Measurements from ENCODE around the gene SBSN.
"Not testable (repeated sequence)": the region's sequence is repeated elsewhere in the genome, so short reads cannot be mapped to it uniquely, and the experiment has no call there.

The SBSN gene

DNA sequence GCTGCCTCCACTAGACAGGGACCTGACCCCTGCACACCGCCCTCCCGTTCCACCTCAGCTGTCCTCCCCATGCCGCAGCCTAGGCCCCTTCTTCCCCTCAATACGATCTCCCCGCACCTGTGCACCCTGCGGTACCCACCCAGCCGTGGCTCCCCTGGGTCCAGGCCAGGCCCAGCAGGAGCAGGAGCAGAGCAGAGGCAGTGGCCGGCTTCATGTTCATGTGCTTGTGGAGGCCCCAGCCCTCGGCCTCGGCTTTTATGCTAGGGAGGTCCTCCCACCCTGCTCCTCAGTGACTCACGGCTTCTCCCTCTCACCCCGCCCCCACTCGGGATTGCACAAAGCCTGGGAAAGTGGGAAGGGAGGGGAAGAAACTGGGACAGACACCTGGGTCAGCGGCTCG is 26.4 kb downstream of the SBSN start:
- no peak for DNase-seq

DNA sequence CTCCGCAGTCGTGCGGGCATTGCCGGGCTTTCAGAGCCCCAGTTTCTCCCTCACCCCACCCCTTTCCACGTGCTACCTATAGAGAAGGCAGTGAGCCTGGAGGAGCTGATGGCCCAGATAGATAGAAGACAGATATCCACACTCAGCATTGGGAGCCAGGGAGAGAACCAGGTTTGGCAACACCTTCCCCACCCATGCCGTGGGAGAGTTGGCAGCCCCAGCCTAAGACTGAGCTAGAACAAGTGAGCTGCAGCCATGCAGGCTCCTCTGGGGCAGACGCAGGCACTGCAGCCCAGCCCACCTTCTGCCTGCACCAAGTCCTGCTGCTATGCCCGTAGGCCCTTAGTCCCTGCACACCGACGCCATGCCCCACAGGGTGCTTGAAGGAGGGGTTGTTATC is 27.5 kb downstream of the SBSN start:
- DNase-seq = no peak

DNA sequence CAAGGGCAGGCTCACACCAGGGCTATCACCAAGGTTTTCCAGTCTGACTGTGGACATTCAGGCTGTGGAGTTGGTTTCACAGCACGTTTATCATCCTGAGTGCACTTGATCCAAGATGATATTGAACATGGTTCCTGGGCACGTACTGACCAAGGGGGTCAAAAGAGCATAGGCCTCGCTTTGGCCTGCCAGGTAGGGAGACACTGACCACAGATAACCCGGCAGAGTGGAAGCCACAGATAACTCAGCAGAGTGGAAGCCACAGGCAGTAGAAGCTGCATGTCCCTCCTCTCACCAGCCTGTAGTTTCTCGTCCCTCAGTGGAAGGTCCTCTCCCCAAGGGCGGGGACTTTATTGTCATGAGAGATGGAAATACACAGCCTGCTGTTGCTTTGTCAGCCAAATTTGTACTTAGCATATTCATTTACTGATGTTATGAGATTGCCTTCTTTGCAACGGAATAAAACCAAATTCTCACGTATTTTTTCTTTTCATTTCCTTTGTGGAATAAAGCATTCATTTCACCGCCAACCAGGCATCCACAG is 29.1 kb downstream of the SBSN start:
- no peak for DNase-seq

DNA sequence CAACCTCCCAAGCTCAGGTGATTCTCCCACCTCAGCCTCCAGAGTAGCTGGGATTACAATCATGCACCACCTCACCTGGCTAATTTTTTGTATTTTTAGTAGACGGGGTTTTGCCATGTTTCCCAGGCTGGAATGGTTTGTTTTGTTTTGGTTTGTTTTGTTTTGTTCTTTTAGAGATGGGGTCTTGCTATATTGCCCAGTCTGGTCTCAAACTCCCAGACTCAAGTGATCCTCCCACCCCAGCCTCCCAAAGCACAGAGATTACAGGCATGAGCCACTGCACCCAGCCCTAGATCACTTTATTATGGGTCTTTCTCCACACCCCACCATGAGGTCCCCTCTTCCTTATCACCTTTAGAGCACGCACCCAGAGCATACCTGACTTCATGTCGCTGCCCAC is 29.9 kb downstream of the SBSN start:
- no peak for DNase-seq

DNA sequence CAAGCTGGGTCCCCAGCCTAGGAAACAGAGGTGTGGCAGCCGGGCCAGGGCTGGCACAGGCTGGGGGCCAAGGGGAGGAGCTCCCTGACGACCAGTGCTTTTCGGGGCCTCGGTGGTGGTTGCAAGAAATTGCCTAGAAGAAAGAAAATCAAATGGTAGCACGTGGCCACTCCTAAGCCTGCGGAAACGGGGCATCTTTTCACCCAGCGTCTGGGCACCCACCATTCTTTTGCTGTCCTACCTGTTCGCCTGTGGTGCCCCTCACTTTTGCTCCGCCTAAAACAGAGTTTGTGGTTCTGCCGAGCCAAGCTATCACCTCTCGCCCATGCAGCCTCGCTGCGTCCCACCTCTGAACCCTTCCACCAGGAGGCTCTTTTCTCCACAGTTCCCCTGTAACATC is 30.7 kb downstream of the SBSN start:
- no peak for DNase-seq

DNA sequence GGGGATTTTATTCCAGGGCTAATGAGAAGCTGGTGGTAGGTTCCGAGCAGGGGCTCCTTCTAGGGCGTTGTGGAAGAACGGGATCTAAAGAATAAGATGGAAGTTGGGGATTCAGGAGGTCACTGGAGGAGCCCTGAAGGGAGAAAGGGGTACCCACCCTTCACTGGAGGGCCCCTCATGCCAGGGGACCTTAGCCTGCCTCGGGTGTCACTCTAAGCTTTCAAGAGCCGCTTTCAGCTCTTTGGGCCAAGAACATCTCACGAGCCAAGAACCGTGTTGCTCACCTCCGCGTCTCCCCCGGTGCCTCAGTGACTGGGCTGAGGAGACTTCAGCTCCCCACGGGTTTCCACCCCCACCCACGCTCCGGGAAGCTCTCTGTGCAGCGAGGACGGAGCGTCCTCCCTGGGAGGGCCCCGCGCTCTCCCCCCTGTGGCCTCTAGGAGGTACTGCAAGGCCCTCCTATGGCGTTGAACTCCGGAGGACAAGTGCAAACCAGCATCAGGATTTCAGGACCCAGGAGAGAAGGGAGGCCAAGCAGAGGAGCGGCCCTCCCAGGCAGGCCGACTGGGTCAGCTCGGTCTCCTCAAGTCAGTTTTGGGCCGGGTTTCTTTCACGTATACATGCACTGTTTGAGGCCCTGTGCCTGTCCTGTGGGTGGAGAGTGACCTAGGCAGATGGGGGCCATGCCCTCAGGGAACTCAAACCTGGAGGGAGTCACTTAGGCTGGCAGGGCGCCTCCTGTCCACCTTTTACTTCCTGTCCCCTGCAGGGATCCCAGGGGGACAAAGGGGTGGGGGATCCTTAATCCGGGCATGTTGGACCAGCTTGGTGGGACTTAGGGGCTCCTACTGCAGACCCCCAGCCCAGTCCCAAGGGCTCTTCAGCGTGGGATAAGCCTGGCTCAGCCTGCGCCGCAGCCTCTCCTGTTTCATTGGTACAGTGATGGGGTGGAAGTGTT is 32.7 kb downstream of the SBSN start:
- DNase-seq = peak; percentile 77

DNA sequence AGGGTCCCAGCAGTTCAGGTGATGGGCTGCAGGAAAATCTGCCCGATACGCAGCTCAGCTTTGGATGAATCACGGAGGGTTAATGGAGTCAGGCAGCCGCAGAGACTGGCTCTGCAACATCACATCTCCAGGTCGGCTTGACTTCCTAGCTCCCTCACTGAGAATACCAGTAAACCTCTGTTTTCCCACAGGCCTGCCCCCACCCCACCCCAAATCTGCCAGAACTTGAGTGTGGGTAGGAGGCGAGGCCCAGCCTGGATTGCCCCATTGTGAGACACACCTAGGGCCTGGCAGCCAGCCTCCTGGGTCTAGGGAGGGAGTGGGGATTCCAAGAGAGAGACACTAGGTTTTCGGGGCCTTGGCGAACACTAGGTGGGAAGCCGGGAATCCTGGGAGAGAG is 34.1 kb downstream of the SBSN start:
- DNase-seq = no peak

DNA sequence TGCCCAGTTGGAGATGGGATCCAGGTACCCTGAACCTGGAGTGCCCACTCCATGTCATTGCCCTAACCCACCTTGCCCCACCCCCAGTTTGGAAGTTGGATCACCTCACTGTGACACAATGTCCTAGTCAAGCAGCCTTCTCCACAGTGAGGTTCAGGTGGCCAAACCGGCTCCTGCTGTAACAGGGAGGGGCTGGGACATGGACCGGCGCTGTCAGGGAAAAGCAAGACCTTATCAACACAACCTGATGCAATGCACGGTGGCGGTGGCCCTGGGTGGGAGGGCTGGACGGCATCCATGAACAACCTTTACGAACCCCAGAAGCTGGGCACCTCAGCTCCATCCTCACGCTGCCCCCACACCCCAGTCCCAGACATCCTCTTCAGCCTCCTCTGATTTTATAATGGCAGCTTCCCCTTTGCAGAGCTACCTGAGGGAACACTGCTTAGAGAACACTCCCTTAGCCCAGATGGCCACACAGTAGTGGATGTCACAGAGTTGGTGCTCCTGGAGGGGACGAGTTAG is 36.2 kb downstream of the SBSN start:
- no peak for DNase-seq

DNA sequence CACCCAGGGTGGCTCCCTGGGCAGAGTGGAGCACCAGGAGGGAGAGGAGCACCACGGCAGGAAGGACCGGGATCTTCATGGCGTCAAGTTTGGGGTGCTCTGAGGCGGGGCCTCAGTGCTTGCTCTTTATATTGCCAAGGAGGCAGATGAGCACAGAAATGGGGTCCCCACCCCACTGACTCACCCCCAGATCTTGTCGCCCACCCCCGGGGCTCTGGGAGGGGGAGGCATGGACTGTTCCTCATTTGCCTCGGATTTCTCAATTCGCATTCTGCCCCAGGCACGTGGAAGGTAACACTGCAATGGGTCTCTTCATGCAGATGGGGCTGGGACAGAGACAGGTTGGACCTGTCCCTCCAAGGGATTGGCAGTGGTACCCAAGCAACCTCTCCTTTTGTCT is 37.7 kb downstream of the SBSN start, which contains the start of gene KRTDAP:
TSS of gene KRTDAP (minus strand) at position 101 of the 400 bp plus-strand sequence. CDS start at position 79, 22 bp downstream.
- DNase-seq = no peak

DNA sequence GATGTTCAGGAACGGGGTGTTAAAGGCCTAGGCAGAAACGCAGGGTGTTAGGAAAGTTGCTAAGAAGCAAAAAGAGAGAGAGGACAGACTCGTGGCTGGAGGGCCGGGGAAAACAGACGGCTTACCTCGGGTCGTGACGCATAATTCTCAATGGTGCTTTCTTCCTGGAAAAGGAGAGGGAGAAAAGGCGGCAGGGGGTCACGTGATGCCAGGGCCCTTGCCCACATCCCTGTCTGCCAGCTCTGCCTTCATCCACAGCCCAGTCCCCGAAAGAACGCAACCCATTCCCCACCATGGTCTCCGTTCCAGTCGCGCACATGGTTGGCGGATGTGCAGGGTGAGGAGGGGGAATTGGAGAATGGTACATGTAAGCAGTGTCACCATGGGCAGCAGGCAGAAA is 39.4 kb downstream of the SBSN start:
- no peak for DNase-seq

DNA sequence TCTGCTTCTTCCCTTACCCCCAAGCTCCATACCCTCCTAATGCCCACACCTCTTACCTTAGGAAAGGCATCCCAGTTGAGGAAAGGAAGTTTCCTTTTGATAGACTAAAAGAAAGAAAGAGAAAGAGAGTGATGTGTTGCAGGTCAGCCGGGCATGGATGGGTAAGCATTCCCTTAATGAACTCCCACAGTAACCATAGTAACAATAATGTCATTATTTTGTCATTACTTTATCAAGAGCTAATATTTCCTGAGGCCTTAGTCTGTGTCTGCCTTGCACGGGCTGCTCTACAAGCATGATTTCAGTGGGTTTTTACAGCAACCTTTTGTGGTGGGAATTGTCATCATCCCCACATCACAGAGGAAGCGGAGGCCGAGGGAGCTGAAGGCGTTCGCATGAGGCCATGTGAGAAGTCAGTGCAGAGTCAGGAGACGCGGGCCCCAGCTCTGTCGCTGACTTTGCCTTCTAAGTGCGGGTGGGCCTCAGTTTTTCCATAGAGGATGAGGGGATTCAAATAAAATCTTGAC is 40.4 kb downstream of the SBSN start:
- no peak for DNase-seq

DNA sequence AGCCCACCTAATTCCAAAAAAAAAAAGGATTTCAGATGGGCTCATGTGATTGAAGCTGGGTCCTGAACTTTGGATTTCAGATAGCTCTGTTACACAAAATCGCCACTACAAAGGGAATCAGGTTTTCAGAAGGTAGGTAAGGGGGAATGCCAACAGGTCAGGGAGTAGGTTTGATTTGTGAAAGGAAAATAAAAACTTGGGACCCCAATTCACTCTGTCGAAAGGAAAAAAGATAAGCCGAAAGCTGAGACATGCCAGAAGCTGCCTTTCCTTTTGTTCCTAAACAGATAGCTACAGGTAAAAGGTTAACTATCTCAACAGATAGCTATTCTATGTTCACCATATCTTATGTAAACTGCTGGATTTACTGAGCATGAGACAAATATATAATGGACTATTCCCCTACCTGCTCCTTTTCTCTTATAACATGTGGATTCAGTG is 41.8 kb downstream of the SBSN start:
- no peak for DNase-seq

DNA sequence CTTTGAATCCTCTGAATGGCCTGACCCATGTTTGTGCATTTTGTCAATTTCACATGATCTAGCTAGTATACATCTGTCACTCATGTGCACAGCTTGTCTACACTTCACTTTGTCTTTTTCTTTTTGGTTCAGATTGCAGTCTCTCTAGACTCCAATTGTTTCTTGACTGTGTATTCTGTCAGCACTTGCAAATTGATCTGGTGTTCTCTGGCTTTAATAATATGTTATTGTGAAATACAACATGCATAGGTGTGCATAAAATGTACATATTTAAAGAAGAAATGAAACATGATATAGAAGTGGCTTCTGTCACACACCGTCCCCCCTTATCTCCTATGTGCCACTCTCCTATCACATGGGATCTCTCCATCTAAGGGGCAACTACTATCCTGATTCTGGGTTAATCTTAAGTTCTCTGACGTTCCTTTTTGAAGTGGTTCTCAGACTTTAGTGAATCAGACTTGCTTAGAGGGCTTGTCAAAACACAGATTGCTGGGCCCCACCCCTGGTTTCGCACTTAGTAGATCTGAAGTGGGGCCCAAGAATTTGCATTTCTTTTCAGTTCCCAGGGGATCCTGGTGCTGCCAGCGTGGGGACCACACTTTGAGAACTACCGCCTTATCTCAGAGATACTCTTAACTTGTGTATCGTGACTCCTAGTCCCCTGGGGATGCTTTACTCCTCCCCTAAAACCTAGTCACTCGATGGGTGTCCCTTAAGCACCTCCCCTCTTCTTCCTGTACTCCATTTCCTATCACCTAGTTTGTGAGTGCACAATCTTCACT is 43.7 kb downstream of the SBSN start:
- peak; percentile 27 for DNase-seq

DNA sequence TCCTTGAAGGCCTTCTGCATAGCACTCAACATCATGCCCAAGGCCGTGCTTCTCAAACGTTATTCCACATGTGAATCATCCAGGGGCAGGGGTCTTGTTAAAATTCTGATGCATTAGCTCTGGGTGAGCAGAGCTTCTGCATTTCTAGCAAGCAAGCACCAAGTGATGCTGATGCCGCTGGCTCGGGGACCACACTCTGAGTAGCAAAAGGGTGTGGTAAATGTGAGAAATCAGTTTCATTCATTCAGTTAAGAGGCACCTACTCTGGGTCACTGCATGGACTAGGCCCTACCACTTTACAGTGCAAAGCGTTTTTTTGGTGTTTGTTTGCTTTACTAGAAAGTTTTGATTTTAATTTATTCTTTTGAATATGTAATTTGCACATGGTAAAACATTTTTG is 45.0 kb downstream of the SBSN start:
- no peak for DNase-seq

DNA sequence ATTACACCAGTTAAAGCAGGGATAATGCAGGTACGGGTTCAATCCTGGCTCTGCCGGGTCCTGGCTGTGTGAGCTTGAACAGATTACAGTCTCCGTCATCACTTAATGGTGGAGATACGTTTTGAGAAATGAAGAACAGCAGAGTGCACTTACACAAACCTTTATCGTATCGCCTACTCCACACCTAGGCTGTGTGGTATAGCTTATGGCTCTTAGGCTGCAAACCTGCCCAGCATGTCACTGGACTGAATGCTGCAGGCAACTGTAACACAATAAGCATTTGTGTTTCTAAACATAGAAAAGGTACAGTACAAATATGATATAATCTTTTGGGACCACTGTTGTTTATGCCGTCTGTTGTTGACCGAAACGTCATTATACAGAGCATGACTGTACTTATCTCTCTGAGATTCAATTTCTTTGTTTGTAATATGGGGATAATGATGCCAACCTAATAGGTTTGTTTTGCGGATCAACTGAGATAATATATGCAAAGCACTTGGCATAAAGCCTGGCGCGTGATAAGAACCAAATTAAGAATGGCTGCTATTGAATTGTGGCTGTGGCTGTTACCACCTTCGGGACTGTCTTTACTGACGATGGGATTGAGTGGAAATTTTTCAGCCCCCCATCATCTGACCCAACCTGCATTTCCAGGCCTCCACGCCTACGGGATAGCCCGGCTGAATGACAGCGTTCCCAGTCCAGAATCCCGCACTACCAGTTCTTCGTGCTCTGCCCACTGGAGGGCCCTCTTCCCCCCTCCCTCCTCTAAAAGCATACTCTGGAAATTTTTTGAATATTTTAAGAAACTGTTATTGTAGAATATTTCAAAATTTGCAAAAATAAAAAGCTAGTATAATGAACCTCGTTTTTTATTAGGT is 49.1 kb downstream of the SBSN start:
- DNase-seq = peak; percentile 95

DNA sequence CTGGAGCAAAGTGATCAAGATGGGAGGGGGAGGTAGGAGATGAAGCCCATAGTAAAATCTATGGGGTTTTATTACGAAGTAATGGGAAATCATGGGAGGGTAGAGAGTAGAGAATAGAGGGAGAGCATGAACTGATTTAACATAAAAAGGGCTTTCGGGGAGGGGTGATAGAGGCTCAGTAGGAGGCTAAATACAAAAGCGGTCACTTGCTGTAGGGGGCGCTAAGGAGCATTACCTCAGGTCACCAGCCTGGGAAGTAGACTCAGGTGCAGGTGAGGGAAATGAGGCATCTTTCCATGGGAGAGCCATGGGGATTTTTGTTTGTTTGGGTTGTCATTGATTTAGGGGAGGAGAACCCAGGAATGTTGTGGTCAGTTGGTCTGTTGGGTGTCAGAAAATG is 52.0 kb downstream of the SBSN start:
- no peak for DNase-seq

DNA sequence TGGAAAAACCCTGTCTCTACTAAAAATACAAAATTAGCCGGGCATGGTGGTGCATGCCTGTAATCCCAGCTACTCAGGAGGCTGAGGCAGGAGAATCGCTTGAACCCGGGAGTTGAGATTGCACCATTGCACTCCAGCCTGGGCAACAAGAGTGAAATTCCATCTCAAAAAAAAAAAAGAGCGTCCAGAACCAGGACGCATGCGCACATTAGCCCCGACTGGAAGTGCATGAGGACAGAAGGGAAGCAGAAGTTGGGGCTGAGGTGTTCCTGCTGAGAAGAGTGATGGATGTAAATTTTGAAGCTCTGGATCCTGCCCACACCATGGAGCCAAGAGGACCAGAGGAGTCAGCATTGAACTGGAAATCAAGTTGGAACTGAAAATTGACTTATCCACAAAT is 53.5 kb downstream of the SBSN start:
- not testable (repeated sequence) for DNase-seq

DNA sequence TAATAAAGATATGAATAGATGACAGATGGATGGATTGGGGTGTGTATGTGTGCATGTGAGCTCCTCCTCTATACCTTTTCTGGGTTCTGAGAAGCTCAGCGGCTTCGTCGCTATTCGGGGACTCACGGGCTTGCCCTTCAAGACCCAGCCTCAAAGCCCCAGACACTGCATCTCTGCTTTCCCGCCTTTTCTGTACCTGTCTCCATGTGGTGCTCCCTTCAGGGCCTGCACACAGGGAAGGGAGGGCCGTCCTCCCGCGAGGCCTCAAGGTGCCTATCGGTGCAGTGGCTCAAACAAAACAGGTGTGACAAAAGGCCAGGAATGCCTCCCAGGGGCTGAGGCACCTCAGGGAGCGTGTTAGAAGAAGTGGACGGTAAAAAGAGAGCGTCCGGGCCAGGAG is 54.0 kb downstream of the SBSN start:
- no peak for DNase-seq
